H54 (cell line): ENCODE data around the gene SUSD2.
A peak's percentile ranks its signal among the peaks of the same experiment; 100 is the strongest.

Experiments
- DNase-seq: peaks from one replicate; pipeline ENCODE4 v3.0.0; 2011; ENCODE audit warnings: low spot score, mixed read lengths; ENCODE audit not compliant: insufficient read length
- FAIRE-seq: peaks from 3 replicates; lab custom pipeline; 2011; peaks lifted over from hg19 to GRCh38; lab: Jason Lieb, UNC
- POLR2A ChIP-seq: IDR thresholded peaks from 2 replicates; pipeline ENCODE4 v1.6.1; 2011; ENCODE audit warnings: low read depth, mild to moderate bottlenecking, low read length

Gene SUSD2

GRCh38 chr22:24145446-24146193, 35.7 kb upstream of the SUSD2 start:
- DNase-seq (no peak), FAIRE-seq (no peak)
- TF ChIP-seq POLR2A = no peak

- no peak for TF ChIP-seq POLR2A
- DNase-seq = no peak
- FAIRE-seq = no peak
These were observed 35.1 kb upstream of the SUSD2 start for GRCh38 chr22:24146194-24146616.

GRCh38 chr22:24146791-24147353, 34.4 kb upstream of the SUSD2 start:
- FAIRE-seq = no peak
- peak; percentile 31 for DNase-seq
- no peak for TF ChIP-seq POLR2A

GRCh38 chr22:24147666-24148065, 33.6 kb upstream of the SUSD2 start:
- DNase-seq (no peak), FAIRE-seq (no peak)
- TF ChIP-seq POLR2A = no peak

GRCh38 chr22:24148266-24149197, 32.8 kb upstream of the SUSD2 start:
- no peak for TF ChIP-seq POLR2A
- FAIRE-seq (no peak), DNase-seq (no peak)

- FAIRE-seq (no peak), DNase-seq (no peak)
- TF ChIP-seq POLR2A = no peak
These were observed 32.1 kb upstream of the SUSD2 start for GRCh38 chr22:24149198-24149590.

- DNase-seq = no peak
- FAIRE-seq = no peak
- no peak for TF ChIP-seq POLR2A
These were observed 27.9 kb upstream of the SUSD2 start for GRCh38 chr22:24153353-24153752.

GRCh38 chr22:24153959-24154358, 27.3 kb upstream of the SUSD2 start:
- DNase-seq (no peak), FAIRE-seq (no peak)
- TF ChIP-seq POLR2A = no peak

GRCh38 chr22:24154826-24155225, 26.5 kb upstream of the SUSD2 start:
- TF ChIP-seq POLR2A = no peak
- FAIRE-seq (no peak), DNase-seq (no peak)

GRCh38 chr22:24155627-24156140, 25.6 kb upstream of the SUSD2 start:
- no peak for TF ChIP-seq POLR2A
- peak; percentile 51 for DNase-seq
- FAIRE-seq = no peak

- FAIRE-seq (no peak), DNase-seq (peak; percentile 33)
- no peak for TF ChIP-seq POLR2A
These were observed 25.0 kb upstream of the SUSD2 start for GRCh38 chr22:24156141-24156912.

GRCh38 chr22:24156913-24157821, 24.1 kb upstream of the SUSD2 start:
- DNase-seq (peak; percentile 79), FAIRE-seq (no peak)
- no peak for TF ChIP-seq POLR2A
